HEK293T (cell line): ENCODE measurements around the gene B3GNT2.

Experiments
- ARNT ChIP-seq: fragments of 450-650 bp; IDR thresholded peaks from 2 replicates; pipeline ENCODE4 v1.6.1; 2017; ENCODE audit warnings: mild to moderate bottlenecking
- BHLHE40 ChIP-seq: fragments of 450-650 bp; IDR thresholded peaks from 2 replicates; pipeline ENCODE4 v1.6.1; 2016; ENCODE audit warnings: mild to moderate bottlenecking, moderate library complexity, borderline replicate concordance
- CTBP1 ChIP-seq: fragments of 450-650 bp; IDR thresholded peaks from 2 replicates; pipeline ENCODE4 v1.6.1; 2016; ENCODE audit warnings: borderline replicate concordance
- ELF4 ChIP-seq: fragments of 450-650 bp; IDR thresholded peaks from 2 replicates; pipeline ENCODE4 v1.6.1; 2017; ENCODE audit warnings: antibody characterized with exemption
- FOXA1 ChIP-seq: fragments of 450-650 bp; IDR thresholded peaks from 2 replicates; pipeline ENCODE4 v1.6.1; 2016; ENCODE audit warnings: mild to moderate bottlenecking
- FOXK2 ChIP-seq: fragments of 450-650 bp; IDR thresholded peaks from 2 replicates; pipeline ENCODE4 v1.6.1; 2016; ENCODE audit warnings: mild to moderate bottlenecking
- FOXM1 ChIP-seq: fragments of 450-650 bp; IDR thresholded peaks from 2 replicates; pipeline ENCODE4 v1.6.1; 2017; ENCODE audit warnings: mild to moderate bottlenecking, borderline replicate concordance
- LEF1 ChIP-seq: fragments of 450-650 bp; IDR thresholded peaks from 2 replicates; pipeline ENCODE4 v1.6.1; 2017; ENCODE audit warnings: mild to moderate bottlenecking, borderline replicate concordance
- NFRKB ChIP-seq: fragments of 450-650 bp; IDR thresholded peaks from 2 replicates; pipeline ENCODE4 v1.6.1; 2016; ENCODE audit warnings: mild to moderate bottlenecking, moderate library complexity
- SP1 ChIP-seq: fragments of 450-650 bp; IDR thresholded peaks from 2 replicates; pipeline ENCODE4 v1.6.1; 2017
- SUZ12 ChIP-seq: fragments of 450-650 bp; IDR thresholded peaks from 2 replicates; pipeline ENCODE4 v1.6.1; 2016; ENCODE audit warnings: mild to moderate bottlenecking
- TARDBP ChIP-seq: fragments of 450-650 bp; IDR thresholded peaks from 2 replicates; pipeline ENCODE4 v1.6.1; 2016
- ZNF384 ChIP-seq: fragments of 450-650 bp; IDR thresholded peaks from 2 replicates; pipeline ENCODE4 v1.6.1; 2016
- TF ChIP-seq, protein P1 (sequence below): fragments of 450-650 bp; IDR thresholded peaks from 2 replicates; pipeline ENCODE4 v1.6.1; 2016

DNA sequence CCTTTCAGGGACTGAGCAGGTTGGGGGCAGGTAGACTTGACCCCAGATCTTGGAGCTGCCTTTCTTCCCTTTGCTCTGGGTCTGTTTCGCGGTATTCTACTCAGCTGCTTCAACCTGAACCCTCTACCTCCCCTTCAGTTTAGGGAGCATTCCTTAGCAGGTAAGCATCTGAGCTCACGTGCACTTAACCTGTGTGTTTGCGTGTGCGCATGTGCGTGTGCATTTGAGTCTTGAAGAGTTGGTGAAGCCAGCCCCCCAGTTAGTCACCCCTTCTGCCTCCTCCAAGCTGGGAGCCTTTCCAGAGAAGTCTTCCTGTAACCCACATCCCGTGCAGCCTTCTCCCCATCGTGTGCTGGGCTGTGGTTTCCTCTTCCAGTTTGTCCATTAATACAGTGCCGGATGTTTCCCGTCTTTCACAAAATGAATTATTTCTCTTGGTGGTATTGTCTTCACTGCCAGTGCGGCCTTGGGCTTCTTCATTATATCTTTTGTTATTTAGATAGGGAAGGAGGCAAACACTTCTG, 33.2 kb downstream of the B3GNT2 start:
- TF ChIP-seq BHLHE40 (no peak), SP1 (no peak), FOXA1 (no peak), NFRKB (no peak), ARNT (no peak), ELF4 (no peak), ZNF384 (no peak), FOXK2 (no peak), TARDBP (no peak), LEF1 (no peak), SUZ12 (no peak), CTBP1 (no peak), FOXM1 (no peak)
- TF ChIP-seq, protein P1, sequence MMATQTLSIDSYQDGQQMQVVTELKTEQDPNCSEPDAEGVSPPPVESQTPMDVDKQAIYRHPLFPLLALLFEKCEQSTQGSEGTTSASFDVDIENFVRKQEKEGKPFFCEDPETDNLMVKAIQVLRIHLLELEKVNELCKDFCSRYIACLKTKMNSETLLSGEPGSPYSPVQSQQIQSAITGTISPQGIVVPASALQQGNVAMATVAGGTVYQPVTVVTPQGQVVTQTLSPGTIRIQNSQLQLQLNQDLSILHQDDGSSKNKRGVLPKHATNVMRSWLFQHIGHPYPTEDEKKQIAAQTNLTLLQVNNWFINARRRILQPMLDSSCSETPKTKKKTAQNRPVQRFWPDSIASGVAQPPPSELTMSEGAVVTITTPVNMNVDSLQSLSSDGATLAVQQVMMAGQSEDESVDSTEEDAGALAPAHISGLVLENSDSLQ: no peak
